ENCODE results near the gene PPP1R9B.

Gene PPP1R9B

DNA sequence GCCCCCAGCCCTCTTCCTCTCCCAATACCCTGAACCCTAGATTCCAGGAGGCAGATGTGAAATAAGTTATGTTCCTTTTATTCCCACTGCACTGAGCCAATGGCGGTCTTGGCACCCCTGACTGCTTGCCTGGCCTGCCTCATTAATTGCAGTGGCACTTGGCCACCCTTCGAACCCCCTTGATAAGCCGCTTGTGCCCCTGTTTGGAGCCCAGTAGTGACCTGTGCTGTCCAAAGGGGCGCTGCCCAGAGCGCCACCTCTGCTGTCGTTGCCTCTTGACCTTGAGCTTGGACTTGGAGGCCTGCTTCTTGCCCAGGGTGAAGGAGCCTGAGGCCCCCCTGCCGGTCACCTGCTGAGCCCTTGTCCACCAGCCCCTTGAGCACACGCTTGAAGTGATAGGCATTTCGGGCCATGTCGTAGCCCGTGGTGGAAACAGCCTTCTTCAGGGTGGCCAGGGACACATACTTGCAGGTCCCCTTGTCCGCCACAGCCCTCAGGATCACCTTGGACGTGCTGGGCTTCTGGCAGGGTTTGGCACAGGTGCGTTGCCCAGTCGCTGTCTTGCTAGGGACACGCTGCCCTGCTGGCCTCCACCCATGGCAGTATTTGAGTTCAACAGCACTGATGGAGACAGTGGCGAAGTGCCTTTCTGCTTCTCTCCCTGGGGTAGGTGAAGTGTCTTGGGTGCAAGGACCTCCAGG lies 21.0 kb upstream of the PPP1R9B start:
- no peak for DNase-seq

DNA sequence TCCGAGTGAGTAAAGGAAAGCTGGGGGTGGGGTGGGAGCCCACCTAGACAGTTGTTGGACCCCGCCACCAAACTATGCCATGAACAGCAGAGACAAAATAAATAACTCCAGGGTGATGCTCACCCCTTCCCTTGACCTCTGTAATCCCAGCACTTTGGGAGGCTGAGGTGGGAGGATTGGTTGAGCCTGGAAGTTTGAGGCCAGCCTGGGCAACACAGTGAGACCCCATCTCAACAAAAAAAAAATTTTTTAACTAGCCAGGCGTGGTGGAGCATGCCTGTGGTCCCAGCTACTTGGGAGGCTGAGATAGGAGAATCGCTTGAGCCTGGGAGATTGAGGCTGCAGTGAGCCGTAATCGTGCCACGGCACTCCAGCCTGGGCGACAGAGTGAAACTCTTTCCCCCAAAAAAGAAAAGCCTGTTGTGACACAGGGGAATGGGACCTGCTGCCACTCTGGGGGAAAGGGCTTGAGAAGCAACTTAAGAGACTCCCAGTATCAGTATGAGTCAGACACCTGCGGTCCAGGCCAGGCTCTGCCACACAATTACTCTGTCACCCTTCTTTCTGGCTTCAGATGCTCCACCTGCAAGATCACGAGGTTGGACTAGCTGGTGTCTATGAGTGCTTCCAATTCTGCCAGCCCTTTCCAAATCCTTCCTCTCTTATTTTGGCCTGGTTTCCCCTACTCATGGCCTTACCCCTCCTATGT lies 20.3 kb upstream of the PPP1R9B start:
- no peak for DNase-seq

DNA sequence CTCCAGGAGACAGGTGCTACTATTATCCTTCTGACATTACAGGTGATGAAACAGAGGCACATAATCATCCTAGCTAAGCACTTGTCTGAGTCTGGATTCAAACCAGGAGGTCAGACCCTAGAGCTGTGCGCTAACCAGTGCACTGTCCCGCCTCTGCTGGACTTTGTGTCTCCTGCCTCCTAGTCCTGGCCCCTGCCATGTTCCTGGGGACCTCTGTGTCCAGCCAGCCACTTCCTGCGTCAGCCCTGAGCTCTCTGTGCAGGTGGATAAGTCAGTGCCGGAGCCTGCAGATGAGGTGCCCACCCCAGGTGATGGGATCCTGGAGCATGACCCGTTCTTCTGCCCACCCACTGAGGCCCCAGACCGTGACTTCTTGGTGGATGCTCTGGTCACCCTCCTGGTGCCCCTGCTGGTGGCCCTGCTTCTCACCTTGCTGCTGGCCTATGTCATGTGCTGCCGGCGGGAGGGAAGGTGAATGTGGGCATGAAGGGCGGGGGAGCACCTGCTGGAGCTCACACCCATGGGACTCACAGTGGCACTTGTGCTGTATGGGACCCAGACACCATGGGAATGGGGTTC lies 19.5 kb upstream of the PPP1R9B start:
- DNase-seq, result no peak

DNA sequence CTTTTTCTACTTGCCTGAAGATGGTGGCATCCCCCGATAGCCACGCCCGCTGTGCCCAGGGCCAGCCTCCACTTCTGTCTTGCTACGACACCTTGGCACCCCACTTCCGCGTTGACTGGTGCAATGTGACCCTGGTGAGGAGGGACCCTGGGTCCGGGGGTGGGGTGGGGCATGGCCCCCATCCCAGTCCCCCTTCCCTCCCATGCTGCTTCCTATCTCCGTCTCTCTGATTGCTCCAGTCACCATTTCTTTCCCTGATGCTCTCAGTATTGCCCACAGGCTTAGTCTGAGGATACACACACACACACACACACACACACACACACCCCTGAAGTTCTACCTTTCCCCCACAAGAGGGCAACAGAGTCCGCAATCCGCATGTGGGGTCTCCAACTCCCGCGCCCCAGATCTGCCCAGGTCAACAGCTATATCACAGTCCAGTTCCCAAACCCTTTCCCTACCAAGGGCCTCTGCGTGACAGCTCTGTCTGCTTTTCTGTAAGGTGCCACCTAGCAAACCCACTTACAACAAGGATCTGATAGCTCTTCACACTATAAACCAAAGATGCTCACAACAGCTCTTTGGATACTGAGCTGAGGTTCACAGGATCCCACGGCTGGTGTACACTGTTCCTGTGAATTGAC lies 18.8 kb upstream of the PPP1R9B start:
- DNase-seq, result peak; percentile 66

- no peak for DNase-seq
Measured at GRCh38 chr17:50168319-50168718, 17.8 kb upstream of the PPP1R9B start.

- no peak for DNase-seq
Measured at GRCh38 chr17:50167371-50167770, 16.9 kb upstream of the PPP1R9B start.

DNA sequence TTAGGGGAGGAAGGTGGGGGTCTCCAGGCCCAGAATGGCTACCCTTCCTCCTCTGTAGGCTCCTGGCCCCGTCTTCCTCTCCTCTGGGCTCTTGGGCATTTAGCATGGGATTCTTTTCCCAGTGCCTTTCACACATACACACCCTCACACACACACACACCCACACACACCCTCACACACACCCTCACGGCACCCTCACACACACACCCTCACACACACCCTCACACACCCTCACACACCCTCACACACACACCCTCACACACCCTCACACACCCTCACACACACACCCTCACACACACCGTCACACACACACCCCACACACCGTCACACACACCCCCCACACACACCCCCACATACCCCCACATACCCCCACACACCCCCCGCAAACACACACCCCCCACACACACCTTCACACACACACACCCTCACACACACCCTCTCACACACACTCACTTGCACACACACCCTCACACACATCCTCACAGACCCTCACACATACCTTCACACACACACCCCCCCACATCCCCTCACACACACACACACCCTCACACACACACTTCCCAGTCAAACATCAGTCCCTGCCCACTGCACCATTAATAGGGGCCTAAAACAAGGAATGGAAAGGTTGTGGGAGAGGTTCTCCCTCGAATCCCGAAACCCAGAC lies 16.2 kb upstream of the PPP1R9B start:
- no peak for DNase-seq

- no peak for DNase-seq
Measured at GRCh38 chr17:50165867-50166517, 15.5 kb upstream of the PPP1R9B start, which contains the start of gene SGCA. TSS of gene SGCA (plus strand) at chr17:50166005. CDS start at chr17:50166041, 36 bp downstream.

DNA sequence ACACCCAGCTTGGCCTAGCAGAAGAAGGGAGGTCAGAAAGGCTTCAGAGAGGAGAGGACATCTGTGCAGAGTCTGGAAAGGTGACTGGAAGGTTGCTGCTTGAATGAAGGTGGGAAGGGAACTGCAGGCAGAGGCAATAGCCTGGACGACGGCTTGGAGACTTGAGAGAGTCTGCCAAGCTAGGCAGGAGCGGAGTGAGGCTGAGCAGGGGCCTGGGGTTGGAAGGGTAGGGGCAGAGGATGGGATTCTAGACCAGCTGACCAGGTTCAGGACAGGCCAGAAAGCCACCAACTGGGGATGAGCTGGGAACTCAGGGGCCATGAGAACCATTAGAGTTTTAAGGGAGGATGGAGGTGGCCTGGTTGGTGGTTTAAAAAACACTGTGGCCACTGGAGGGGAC lies 15.0 kb upstream of the PPP1R9B start:
- DNase-seq, result no peak

GRCh38 chr17:50165066-50165465 lies 14.6 kb upstream of the PPP1R9B start:
- no peak for DNase-seq

- no peak for DNase-seq
Measured at GRCh38 chr17:50164697-50164988, 14.2 kb upstream of the PPP1R9B start.

DNA sequence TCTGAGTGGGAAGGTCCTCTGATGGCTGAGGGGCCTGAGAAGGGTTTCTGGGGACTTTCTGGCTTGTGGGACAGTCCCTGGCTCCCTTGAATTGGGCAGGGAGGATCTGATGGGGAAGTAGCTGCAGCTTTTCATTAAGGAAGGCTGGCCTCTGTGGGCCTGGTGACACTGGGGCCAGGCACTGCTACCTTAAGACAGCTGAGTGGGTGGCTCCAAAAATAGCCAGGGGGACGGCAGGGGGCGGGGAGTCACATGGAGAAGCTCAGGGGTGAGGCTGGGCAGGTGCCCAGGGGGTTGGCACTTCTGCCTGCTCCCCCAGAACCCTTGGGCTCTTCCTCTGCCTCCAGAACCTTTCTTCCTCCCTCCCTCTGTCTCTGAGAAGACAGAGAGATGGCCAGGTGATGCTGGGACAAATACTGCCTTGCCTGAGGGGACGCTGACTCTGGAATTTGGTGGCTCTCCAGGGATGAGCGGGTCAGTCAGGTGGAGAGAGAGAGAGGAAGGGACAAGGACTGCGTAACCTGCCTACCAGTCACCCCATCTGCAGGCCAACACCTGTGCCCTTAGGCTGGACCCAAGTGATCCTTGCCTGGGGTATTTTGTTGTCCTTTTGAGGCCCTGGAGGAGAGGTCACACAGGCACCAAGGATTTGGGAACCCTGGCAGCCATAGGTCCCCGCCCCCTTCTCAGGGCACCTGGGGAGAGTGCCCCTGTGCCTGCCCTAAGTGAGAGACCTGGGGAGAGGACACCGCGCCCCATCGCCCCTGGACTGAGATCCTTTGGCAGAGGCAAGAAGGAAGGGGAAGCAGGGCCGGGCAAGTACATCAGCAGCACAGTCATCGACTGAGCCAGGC lies 13.6 kb upstream of the PPP1R9B start:
- DNase-seq, result no peak

- no peak for DNase-seq
Measured at GRCh38 chr17:50162466-50163254, 12.2 kb upstream of the PPP1R9B start.

DNA sequence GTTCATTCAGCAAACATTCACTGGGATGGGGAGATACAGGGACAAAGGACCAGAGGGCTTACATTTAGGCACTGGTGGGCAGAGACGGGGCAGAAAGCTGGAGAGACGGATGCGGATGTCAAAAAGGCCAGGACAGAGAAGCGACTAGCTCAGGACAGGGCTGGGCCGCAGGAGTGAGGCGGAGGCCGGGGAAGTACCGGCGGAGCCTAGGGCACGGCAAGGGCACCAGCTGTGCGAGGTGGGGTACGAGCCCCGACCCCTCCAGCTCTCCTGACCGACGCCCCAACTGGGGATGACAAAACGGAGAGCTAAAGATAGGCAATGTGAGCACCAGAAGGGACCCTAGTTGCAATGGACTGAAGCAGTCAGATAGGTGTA lies 11.4 kb upstream of the PPP1R9B start:
- DNase-seq, result no peak

GRCh38 chr17:50161023-50161910 lies 10.8 kb upstream of the PPP1R9B start:
- DNase-seq, result peak; percentile 90

DNA sequence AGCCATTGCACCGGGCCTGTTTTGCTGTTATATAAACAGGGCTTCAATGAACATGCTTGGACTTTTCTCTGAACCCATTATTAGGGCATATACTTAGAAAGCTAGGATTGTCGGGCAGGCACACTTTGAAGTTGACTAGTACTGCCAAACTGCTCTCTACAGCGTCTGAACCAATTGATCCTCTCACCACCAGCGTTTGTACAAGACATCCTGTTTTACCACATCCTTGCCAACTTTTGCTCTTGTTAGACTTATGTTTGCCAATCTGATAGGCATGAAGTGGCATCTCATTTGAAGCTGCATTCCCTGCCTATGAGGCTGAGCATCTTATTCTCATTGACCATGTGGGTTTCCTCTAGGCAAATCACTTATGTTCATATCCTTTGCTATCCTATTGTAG lies 7.4 kb upstream of the PPP1R9B start:
- no peak for DNase-seq

DNA sequence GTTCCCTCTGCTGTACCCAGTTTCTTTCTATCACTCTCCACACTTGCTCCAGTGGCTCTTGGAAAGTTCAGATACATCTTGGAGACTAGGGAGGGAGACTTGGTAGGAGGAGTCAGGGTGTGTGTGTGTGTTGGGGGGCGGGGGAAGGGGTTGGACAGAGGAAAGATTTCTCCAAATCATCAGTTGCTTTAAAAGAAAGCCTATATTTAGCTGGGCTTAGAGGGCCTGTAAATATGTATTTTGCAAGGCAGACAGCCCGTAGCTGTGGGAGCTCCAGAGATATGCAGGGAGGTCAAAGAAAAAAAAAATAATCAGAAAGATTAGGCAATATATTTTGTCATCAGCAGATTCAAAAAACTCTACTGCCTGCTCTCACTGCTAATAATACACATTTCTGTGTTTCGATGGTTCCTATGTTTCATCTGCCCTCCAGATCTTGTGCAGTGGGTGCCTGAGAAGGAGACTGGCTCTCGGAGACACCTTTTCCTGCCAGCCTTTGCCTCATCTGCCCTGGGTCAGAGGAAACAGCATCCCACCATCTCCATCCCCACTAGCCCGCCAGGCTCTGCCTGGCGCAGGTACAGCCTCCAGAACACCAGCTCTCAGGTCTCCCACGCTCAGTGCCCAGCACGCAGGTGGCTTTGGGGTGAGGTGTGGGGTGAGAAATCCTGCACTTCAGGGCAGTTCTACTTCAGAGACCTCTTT lies 4.8 kb upstream of the PPP1R9B start:
- no peak for DNase-seq

- DNase-seq, result no peak
Measured at GRCh38 chr17:50154604-50155003, 4.1 kb upstream of the PPP1R9B start.

All from NCI-H1694 (cell line).